Measurements from ENCODE around the gene TCHP.
"Not testable (repeated sequence)": the region's sequence is repeated elsewhere in the genome, so short reads cannot be mapped to it uniquely, and the experiment has no call there.

TCHP gene

GRCh38 chr12:109899783-109900751, at the start of gene TCHP:
Gene TCHP, plus strand, starts transcription at chr12:109900274. Its CDS starts 2,753 bp downstream, at chr12:109903027.
- DNase-seq = peak; percentile 23 to 93 (median 77)

GRCh38 chr12:109850518-109850917, 49.6 kb upstream of the TCHP start:
- not testable (repeated sequence) for DNase-seq

GRCh38 chr12:109855377-109855776, 44.7 kb upstream of the TCHP start:
- no peak for DNase-seq

- DNase-seq = no peak
Observed at GRCh38 chr12:109857715-109858114, 42.4 kb upstream of the TCHP start.

- no peak for DNase-seq
Observed at GRCh38 chr12:109858764-109859163, 41.3 kb upstream of the TCHP start.

- no peak for DNase-seq
Observed at GRCh38 chr12:109860977-109861376, 39.1 kb upstream of the TCHP start.

- DNase-seq = no peak
Observed at GRCh38 chr12:109861689-109862314, 38.3 kb upstream of the TCHP start.

GRCh38 chr12:109862491-109862890, 37.6 kb upstream of the TCHP start:
- not testable (repeated sequence) for DNase-seq

GRCh38 chr12:109863847-109864712, 36.0 kb upstream of the TCHP start:
- DNase-seq = peak in 43 of 51 donors; percentile 7 to 87 (median 65)

GRCh38 chr12:109864916-109865315, 35.2 kb upstream of the TCHP start:
- no peak for DNase-seq

- no peak for DNase-seq
Observed at GRCh38 chr12:109868182-109869051, 31.7 kb upstream of the TCHP start.

GRCh38 chr12:109870648-109871047, 29.4 kb upstream of the TCHP start:
- DNase-seq = no peak

GRCh38 chr12:109871668-109872314, 28.3 kb upstream of the TCHP start:
- peak in 9 of 51 donors; percentile 7 to 43 (median 20) for DNase-seq

GRCh38 chr12:109873653-109874052, 26.4 kb upstream of the TCHP start:
- DNase-seq = no peak

GRCh38 chr12:109875572-109876131, 24.4 kb upstream of the TCHP start:
- DNase-seq = no peak

- no peak for DNase-seq
Observed at GRCh38 chr12:109876406-109876805, 23.7 kb upstream of the TCHP start.

- peak in 25 of 51 donors; percentile 5 to 77 (median 47) for DNase-seq
Observed at GRCh38 chr12:109877504-109878246, 22.4 kb upstream of the TCHP start.

GRCh38 chr12:109878247-109878625, 21.8 kb upstream of the TCHP start:
- DNase-seq = peak in 14 of 51 donors; percentile 6 to 63 (median 33)

GRCh38 chr12:109878749-109879148, 21.3 kb upstream of the TCHP start:
- DNase-seq = peak in 1 of 51 donors; percentile 44
